Limb (tissue), 2 donors: Measurements from ENCODE around the gene MEI4.
"Not testable (repeated sequence)": the region's sequence is repeated elsewhere in the genome, so short reads cannot be mapped to it uniquely, and the experiment has no call there.

Experiments
- DNase-seq, 2 donors: peaks; one replicate each; pipeline ENCODE4 v3.0.0-alpha.2; 2016; ENCODE audit errors: extremely low spot score in 2 of 2

The MEI4 gene, protein sequence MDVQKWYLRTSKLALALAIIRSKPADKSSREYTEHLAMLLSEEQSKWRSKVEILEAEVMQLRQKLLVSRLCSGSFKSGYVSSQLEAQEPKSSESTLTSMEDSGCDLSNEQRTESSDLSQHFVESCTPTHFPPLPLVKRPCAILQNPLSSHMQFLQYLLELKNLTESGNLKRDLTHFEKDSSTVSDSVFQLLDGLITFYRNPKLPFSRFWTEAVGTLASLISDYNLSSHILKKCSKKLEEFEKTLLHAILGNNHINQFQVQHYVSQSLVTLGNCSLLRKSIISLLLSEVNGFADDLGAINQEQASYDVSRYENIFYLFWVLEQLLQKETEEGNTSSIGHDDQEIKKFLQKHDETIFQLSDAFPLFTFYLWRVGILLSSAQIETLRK

DNA sequence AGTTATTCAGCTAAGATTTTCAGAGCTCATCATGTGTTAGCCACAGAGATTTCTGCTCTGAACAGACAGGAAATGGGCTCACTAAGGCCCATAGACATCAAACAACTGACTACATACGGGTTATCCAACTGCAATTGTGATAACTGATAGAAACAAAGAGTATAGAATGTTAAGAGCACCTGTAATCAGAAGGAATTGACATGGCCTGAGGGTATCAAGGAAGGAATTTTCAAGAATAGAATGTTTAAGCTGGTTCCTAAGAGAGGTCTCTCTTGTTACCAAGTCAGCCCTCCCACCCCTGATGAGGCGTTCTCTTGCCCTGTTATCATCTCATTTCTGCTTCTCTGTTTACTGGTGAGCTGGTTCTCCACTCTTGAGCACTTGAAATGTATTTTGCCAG lies at the start of gene MEI4:
TSS of gene MEI4 (plus strand) at position 301 of the 400 bp plus-strand sequence. CDS start 37,633 bp downstream, outside the sequence.
- no peak for DNase-seq

DNA sequence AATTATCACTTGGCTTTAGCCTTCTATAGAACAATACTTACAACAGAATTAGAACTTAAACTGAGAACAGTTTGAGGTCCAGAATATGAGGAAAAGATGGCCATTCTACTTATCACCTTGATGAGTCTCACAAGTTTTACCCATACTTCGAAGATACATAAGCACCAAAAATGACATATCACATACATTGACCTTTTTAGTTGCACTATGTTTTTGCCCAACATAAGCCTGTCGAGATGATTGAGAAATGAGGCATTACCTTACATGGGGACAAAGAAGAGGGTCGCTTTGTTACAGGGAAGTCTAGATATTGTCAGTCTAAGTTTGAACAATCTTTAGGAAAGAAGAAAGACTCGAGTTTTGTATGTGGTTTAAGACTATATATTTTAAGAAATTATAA lies 48.4 kb upstream of the MEI4 start:
- DNase-seq, result no peak

DNA sequence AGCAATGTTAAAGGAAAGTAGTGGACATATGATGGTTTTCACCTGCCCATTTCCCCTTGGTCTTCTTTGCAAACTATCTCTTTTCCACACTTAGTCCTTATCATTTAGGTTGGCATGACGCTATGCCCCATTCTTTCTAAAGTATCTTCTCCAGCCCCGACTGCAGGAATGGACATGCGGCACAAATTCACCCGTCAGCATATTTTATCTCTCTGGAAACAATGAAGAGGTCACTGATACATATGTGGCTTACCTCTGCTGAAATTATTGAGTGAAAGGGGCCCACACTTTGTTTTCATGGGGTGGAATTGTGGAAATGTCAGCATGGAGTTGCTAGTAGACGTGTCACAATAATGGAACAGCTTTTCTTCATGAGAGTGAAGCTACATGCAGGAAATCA lies 45.8 kb upstream of the MEI4 start:
- no peak for DNase-seq

DNA sequence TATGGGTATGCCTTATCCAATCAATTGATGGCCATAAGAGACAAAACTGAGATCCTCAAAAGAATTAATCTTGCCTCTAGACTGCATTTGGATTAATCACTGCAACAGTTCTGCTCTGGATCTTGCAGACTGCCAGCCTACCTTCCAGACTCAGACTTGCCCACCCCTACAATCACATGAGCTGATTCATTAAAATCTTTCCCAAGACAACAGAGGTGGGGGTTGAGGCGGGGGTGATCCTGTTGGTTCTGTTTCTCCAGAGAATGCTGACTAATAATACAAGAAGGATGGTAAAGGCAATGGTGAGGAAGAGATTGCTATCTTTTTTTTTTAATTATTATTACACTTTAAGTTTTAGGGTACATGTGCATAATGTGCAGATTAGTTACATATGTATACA lies 43.7 kb upstream of the MEI4 start:
- DNase-seq, result no peak

DNA sequence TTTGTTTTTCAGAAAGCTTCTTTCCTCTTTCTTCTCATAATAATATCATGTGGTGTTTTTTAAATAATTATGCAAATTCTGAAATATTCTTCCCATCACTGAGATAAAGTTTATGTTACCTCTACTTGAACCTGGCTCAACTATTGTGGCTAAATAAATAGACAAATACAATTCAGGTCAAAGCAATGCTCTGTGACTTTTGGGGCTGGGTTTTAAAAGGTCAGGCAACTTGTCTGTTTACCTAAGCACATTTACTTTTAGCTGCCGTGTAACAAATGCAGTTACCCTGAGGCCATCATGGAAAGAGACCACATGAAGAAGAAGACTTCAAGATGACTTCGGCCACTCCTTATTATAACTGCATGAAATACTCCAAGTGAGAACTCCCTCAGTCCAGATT lies 33.7 kb upstream of the MEI4 start:
- no peak for DNase-seq

DNA sequence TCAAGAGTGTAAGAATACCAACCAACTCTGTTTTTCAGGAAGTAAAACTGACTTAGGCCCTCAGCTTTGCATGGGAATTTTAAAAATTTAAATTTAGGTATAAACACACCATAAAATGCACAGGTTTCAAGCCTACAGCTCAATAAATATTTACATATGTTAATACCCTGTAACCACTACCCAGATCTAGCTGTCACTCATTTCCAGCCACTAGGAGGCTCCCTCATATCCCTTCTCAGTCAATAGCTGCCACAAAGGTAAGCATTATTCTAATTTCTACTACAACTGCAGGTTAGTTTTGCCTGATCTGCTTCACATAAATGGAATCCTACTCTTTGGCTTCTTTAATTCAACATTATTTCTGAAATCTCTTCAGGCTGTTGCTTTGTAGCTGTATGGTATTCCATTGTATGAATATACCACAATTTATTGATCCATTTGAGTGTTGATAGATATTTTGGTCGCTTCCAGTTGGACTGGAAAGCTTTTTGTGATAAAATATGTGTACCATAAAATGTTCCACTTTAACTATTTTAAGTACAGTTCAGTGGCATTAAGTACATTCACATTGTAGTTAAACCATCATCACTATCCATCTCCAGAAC lies 32.5 kb upstream of the MEI4 start:
- no peak for DNase-seq

DNA sequence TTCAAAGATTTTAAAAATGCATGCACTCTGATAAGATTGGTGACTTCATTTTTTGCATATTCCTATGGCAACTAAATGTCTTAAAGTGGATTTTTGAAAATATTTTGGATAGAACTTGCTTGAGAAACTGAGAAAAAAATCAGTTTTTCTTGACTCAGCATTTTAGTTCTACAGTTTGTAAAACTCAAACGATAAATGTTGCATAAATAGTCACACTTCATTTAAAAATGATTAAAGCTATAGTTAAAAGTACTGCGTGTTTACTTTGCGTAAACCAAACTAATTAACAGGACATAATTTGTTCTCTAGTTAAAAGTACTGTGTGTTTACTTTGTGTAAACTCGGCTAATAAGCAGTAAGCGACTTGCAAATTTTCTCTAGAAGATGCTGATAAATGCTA lies 28.3 kb upstream of the MEI4 start:
- DNase-seq, result no peak

DNA sequence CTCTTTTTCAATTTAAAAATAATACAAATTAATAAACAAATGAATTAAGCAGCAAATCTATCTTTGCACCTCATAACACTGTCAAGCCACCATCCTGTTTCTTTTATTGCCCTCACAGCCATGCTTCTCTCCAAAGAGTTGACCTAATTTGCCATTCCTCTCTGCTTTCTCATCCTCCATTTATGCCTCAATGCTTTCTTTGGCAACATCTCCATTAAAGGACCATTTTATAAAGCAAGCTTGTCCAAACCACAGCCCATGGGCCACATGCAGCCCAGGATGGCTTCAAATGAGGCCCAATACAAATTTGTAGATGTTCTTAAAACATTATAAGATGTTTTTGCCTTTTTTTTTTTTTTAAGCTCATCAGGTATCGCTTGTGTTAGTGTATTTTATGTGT lies 26.4 kb upstream of the MEI4 start:
- no peak for DNase-seq

DNA sequence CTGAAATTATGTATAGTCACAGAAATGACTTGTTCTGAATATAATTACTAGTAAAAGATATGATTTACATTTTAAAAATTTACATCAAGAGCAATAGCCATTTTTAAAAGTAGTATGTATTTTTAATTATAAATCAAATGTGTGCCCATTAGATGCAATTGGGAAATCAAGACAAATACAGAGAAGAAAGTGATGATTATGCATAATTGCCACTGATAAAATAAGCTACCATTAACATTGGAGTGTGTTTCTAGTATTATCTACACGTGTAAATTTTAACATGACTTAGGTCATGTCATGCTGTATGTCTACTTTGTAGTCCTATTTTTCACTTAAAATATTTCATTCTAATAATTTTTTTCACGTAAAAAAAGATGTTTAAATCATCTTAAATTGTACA lies 22.8 kb upstream of the MEI4 start:
- DNase-seq, result no peak

DNA sequence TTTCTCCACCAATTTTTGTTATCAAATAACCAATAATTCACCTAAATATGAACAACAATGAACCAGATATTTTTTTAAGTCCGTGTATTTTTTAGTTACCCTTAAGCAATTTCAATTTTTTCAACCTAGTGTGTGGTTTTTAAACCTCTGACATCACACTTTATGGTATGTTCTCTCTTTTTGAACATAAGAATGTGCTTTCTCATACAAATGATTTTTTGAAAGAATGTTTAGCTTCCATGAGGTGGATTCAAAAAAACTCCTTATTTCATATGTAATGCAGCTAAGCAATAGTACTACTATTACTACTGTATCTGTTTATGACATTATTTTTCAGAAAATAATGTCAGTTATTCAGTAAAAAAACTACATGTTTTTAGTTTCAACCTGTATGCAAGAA lies 19.4 kb upstream of the MEI4 start:
- DNase-seq, result no peak

DNA sequence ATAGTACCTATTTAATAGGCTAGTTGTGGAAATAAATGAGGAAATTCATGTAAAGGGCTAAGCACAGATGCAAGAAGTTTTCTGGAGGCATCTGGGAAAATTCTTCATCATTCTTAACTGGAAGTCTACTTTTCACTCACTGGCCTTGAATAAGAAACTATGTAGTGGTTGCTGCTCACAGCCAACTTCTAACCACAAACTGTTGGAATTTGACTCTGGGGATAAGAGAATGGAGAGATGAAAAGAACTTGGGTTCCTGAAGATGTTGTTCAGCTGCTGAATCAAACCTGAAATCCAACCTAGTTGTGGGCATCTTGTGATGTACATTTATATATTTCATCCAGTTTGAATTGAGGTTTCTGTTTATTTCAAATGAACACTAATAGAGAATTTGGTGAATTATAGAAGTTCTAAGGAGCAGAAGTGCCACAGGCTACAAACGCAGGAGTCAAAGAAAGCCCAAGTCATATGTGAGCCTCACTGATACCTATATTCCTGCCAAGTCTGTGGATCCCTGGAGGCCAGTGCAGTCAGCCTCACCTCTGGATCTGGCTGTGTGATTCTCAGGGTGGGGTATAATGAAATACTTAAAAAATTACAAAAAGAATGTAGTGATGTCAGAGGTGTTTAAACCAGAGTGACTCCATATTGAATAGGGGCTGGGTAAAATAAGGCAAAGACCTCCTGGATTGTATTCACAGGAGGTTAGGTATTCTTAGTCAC lies 18.7 kb upstream of the MEI4 start:
- DNase-seq, result no peak

DNA sequence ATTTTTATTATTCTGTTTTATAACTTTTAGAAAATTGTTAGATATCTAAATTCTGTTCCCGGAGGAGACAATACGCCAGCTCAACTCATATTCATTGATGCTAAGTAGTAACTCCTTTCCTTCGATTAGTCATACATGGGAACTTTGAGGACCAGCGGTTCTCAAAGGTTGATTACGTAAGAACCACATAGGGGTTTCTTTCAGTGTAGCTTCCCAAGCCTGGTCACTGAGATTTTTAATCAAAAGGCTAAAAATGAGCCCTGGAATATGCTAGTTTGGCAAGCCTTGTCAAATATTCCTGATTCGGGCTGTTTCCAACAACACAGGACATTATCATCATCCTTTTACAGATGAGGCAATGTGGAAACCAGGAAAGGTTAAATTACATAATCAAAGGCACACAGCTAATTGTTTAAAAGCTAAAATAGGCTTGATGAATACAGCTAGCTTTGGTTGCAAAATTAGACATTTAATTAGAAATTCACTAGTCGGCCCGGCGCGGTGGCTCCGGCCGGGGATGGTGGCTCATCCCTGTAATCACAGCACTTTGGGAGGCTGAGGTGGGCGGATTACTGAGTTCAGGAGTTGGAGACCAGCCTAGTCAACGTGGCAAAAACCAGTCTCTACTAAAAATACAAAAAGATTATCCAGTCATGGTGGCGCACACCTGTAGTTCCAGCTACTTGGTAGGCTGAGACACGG lies 14.6 kb upstream of the MEI4 start:
- no peak for DNase-seq

DNA sequence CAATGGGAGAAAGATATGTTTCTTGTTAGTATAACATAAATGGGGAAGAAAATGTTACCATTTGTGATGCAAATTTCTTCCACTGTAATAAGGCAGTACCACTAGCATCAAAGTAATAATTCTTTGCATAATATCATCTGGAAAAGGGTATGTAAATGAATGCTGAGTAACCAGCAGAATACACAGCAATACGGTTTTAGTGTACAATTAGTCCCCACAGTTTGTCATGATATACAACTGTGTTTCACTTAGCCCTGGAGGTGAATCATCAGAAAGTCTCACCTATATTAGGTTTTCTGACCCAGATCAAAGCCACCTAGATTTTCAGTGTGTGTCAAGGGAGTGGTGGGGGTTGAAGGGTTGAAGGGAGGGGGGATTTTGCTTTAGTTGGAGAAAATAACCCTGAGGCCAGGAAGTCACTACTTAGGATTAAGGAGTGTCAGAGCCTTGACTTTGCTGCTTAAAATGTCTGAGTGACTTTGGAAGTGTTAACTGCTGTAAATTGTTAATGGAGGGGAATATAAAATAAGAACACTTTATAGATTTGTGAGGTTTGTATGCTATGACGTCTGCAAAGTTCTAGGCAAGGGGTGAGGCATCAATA lies 8.6 kb upstream of the MEI4 start:
- DNase-seq, result no peak

DNA sequence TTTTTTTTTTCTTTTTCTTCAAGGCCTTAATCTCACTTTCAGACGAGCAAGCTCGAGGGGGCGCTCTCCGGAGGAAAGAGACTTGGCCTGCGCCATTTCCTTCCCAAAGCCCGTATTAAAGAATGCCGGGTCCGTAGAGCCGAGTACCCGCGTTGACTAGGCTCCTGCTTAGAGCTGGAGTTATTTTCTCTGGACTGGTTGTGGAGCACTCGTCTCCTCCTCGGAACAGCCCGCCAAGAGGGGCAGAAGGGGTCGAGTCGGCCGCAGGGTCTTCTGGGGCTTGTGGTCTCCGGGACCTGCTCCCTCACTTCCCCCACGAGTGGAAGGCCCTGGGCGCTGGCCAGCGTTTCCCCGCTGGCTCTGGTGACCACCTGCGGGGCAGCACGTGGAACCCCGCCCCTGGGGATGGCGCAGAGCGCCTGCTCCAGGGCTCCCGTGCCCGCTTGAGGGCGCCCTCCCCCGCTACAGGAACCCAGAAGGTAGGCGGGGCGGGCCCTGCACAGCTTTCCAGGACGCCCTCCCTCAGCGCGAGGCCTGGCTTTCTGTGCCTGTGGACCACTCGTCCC lies 2.7 kb upstream of the MEI4 start:
- peak; percentile 13 to 69 for DNase-seq

DNA sequence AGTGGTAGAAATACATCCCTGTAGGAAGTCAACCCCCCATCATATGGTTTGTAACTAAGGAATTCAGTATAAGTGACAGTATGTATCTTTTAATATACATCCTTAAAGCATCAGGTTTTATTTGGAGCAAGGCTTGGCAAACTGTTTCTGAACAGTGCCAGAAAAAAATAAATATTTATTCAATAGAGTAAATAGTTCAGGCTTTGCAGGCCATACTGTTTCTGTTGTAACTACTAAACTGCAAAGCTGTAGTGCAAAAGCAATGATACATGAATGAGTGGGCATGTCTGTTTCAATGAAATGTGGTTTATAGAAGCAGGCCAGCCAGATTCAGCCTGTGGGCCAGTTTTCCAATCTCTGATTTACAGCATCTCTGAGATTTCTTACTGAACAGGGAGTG lies 977 bp downstream of the MEI4 start:
- no peak for DNase-seq

DNA sequence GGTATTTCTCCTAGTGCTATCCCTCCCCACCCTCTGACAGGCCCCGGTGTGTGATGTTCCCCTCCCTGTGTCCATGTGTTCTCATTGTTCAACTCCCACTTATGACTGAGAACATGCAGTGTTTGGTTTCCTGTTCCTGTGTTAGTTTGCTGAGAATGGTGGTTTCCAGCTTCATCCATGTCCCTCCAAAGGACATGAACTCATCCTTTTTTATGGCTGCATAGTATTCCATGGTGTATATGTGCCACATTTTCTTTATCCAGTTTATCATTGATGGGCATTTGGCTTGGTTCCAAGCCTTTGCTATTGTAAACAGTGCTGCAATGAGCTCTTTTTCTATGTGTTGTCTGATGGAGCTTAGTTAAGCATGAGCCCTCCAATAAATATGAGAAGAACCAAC lies 2.2 kb downstream of the MEI4 start:
- not testable (repeated sequence) for DNase-seq

DNA sequence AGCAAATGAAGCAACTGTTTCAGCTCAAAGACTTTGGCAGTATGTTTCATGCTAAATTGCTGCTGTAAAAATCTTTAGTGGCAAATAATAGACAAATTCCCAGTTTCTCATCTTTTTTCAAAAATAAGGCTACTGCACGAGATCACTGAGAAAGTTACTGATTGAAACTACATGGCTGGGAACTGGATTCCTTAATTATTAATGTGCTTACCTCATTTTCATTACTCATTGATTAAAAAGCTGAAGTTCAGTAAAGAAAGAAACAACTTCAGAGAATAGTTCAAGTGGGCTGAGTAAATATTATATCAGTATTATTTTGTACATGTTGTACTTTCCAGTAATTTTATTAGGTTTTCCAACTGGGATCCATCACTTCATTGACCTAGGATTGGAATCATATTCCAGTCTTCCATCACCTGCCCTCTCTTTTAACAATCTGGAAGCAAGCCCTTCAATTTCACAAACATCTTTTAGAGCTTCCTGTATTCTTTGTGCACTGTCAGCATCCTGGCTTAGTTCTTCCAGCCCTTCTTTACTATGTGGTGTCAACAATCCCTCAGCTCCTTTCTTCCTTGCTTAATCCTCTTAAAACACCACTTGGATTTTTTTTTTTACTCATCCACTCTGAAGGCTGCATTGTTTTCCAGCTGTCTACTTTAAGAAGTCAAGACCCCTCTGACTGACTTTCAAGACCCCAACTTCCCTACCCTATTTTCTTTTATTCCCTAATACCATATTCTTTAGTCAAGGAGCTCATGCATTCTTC lies 4.3 kb downstream of the MEI4 start:
- DNase-seq, result no peak

DNA sequence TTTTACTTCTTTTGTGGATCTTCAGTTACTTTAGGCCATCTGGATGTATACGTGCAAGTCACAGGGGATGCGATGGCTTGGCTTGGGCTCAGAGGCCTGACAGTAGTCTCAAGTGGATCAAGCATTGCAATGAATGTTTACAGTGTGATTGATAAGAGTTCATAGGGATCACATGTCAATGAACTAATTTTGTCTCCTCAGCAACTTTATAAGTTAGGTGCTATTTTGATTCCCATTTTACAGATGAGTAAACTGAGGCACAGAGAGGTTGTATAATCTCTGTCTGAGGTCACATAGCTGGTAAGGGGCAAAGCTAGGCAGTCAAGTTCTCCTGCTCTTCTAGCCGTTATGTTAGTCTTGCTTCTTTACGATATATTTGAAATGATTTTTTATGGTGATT lies 13.5 kb downstream of the MEI4 start:
- no peak for DNase-seq

DNA sequence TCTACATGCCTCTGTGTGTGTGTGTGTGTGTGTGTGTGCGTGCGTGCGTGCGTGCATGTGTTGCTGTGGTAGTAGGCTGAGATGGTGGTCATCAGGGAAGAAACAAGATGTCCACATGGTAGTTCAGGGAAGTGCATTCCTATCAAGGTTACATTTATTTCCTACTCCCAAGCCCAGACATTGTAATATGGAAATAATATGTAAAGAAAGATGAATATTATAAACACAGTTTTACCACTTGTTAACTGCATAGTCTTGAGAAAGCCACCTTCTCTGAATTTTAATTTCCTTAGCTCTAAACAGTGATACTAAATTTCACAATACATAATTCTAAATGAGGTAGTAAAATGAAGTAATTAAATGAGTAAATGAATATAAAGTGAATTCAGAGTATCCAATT lies 14.0 kb downstream of the MEI4 start:
- no peak for DNase-seq

DNA sequence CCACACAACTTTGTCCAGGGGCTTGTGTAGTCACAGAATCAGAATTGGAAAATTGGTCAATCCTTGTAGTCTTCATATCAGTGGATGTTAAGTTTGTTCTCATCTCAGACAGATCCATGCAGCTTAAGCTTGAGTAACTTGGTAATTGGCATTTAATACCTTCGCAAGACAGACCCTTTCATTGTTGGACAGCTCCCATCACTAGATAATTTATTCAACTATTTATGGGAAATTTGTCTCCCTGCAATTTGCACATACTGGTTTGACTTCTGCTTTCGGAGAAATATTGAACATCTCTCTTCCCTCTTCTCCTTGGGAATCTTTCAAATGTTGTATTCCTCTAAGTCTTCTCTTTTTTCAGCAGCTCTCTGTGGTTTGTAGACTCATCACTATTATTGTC lies 17.1 kb downstream of the MEI4 start:
- DNase-seq, result no peak

DNA sequence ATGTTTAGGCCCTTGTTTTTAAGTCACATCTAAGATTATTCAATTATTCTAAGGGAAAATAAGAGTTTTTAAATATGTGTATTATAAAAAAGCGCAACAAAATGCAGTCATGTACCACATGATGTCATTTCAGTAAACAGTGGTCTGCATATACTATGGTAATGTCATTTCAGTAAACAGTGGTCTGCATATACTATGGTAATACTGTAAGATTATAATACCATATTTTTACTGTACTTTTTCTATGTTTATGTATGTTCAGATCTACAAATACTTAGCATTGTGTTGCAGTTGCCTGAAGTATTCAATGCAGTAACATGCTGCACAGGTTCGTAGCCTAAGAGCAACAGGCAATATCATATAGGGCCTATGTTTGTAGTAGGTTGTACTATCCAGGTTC lies 21.4 kb downstream of the MEI4 start:
- no peak for DNase-seq
